NCI-H2171 treated with DMSO at 0.1 percent for 48 hours (cell line): ENCODE results near the gene CTNND2.
"Not testable (repeated sequence)": the region's sequence is repeated elsewhere in the genome, so short reads cannot be mapped to it uniquely, and the experiment has no call there.

ENCODE experiments used
- DNase-seq: peaks from one replicate; lab custom pipeline; 2025; lab: John Stamatoyannopoulos, UW

The CTNND2 gene

DNA sequence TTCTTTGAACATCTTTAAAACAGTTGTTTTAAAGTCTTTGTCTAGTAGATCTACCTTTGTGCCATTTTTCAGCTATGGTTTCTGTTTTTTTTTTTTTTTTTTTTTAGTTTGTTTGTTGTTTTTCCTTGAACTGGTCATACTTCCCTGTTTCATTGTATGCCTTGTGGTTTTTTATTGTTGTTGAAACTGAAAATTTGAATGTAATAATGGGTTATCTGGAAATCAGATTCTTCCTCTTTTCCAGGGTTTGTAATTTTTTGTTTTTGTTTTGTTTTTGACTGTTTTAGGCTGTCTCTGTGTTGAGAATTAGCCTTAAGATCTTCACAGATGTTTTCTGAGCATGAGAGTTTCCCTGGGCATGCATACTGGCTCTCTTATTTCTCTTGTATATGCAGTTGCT, 873.6 kb downstream of the CTNND2 start:
- DNase-seq, result no peak

DNA sequence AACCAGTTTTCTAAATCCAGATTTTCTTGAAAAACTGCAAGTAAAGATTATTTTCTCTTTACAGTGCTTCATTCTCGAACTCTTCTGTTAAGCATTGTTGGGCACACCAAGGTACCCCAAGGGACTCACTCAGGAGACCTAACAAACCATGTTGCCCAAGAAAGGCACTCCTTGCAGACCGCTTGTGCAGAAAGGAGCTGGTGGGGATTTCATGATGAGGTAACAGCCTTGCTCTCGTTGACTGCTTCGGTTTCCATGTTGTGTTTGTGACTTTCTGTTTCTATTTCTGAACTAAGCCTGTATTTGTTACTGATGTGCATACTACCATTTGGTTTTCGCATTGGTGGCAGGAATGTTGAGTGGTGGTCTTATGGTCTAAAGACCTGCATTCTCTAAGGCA, 876.6 kb downstream of the CTNND2 start:
- DNase-seq, result no peak

DNA sequence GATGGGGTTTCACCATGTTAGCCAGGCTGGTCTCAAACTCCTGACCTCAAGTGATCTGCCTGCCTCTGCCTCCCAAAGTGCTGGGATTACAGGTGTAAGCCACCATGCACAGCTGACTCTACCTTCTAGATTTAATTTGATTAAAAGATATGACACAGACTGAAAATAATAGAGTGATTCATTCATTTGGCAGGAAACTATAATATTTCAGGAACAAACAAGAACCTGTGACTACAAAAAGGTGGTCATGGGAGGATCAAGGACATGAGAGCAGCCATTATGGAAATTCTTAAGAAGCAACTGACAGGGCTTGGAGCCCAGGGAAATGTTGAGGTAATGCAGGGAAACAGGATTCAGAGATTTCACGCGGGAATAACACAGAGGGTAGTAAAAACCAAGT, 877.7 kb downstream of the CTNND2 start:
- DNase-seq, result no peak

DNA sequence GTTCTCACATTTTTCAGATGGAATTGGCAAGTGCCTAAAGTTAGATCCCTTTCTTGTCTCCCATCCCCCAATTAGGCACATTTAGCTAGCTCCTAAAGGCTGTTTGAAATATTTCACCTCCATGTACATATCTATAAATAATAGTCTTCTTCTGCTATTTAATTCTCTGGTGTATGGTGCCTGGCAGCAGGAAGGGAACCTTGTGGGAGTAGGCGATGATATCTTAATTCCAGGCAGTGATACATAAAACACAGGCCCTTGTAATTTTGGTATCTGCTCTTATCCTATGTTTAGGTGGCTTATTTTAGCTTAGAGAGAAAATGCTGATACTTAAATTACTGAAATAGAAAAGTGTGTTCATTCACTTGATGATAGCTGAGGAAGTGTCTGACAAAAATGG, 880.3 kb downstream of the CTNND2 start:
- DNase-seq, result no peak

DNA sequence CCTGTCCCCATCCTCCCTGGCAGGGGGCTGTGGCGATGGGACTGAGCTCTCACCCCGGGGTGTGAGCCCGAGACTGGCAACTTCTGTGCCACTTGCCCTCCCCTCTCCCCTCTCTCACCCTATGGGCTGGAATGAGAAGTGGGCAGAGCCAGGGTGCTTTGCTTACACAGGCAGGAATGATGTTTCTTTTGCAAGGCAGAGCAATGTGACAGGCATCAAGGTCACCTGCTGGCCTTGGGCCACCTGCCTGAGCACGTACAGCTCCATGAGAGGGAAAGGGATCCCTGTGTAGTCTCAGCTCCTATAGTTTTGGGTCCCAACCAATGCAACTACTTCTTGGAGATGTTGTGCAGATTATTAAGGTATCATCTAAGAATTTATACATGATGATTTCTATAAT, 890.5 kb downstream of the CTNND2 start:
- no peak for DNase-seq

DNA sequence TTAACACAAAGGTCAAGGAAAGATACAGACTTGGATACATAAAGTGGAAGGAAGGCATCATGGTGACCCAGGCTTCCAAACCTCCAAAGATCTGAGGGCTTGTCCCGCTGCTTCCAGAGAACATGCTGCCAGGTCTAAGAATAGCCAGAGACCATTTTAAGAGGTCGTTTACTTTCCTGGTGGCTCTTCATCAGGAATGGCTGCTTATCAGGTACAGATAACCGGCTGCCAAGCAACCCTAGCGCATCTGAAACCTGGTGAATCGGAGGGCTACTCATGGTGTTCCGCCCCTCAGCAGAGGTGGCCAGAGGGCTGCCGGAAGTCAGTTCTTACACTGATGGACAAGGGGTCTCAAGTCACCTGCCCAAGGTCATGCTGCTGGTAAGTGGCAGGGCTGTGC, 892.0 kb downstream of the CTNND2 start:
- no peak for DNase-seq

DNA sequence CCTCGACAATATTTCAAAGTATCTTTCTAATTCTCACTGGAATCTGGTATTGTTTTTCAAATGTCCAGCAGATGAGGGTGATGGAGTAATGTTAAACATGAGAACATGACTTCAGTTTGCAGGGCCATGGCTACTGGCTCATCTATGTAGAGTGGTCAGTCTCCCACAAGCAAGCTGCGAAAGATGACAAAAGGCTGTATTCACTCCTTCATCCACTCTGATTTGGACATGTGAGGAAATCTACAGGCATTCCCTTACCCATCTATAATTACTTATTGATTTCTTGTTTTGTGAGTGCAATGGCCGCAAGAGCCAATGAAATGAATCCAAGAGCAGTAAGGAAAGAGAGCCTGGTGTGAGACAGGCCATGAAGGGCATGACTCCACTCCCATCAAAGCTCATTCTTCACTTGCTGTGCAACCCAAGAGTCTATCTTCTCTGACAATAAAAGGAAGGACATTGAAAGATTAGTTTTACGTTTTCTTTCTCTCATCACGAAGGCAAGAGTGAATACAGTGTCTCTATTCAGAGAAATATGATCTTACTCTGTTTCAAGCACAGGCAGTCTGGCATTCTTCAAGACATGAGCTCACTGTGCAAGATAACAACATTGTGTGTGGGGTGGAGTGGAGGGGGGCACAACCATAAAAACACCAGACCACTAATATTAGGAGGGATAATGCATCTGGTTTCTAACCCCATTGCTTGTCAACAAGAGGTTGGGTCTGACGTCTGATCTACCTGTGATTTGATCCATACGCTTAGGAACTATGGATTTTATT, 893.6 kb downstream of the CTNND2 start:
- no peak for DNase-seq

DNA sequence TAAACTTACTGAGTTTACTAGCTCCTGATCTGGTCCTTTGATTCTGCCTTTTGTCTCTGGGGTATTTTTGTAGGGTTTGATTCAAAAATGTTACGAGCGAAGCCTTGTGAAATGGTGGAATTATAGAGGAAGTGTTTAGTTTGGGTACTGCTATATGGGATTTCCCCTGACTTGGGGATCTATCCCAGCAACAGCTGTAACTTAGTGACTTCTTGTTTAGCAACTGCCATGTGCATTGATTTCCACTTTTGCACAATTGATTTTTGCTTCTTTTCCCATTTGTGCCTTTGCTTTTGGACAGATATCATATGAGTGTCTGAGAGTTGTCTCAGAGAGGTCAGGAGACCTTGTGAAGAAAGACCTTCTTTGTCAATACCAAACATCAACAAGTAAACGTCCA, 894.7 kb downstream of the CTNND2 start:
- DNase-seq, result no peak

DNA sequence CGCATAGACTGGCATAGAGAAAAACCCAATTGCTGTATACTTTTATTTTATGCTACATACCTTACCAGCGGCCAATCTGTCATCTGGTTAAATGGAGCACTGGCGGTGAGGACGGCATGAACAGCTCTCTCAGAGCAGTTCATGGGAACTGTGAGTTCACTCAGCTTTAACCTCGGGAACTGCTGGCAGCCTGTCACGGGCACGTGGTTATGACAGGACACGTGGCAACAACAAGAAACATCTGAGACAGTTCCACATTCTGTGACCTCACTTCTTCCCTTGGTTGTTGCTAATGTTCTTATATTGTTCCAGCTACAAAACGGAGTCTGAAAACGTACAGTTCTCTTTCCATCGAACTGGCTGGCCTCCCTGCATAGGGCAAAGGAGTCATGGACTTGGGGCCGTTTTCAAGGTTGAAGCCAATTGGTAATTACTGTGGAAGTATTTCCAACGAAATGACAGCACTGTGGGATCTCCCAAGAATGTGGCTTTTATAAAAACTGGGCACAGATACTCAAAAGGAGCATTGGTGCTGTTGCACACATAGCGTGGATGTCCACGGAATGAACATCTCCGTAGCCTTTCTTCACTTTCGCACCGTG, 896.9 kb downstream of the CTNND2 start:
- no peak for DNase-seq

DNA sequence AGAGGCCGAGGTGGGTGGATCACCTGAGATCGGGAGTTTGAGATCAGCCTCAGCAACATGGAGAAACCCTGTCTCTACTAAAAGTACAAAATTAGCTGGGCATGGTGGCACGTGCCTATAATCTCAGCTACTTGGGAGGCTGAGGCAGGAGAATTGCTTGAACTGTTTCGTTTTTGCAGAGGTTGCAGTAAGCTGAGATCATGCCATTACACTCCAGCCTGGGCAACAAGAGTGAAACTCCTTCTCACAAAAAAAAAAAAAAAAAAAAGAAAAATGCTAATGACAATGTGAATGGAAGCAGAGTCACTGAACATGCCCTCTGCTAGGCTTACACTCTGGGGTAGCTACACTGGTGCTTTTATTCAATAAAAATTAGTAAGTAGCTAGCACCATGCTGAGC, 899.7 kb downstream of the CTNND2 start:
- not testable (repeated sequence) for DNase-seq

DNA sequence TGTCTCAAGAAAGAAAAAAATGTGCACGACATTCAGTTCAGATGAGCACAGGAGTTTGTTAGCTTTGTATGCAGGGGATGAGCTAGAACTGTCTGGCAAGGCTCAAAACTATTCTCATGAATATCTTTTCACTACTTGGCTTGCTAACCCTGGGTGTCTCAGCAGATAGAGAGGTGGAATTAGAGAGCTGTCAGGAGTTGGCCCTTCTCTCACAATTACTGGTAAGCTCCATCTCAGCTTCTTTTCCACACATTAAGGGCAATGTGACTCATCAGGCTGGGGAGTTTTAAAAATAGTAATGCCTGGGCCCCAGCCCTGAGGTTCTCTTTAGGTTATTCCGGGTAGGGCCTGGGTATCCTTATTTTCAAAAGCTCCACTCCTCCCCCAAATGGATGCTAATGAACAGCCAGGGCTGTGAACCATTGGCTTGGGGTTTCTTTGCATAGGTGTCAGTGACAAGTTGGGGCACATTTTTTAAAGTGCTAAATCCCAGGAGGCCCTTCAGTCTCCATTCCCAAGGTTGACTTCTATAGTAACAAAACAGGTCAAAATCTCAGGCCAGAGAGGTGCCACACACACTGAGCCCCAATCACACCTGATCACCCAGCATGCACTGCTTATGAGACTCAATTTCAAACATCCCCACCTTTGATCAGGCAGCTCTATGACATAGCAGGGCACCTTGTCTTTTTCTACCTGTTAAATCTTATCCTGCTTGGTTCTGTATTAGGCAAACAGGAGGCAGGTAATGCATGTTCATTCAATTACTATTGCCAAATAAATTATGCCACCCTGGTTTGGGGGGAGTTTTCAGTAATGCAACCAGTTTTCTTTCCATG, 903.5 kb downstream of the CTNND2 start:
- DNase-seq, result no peak

DNA sequence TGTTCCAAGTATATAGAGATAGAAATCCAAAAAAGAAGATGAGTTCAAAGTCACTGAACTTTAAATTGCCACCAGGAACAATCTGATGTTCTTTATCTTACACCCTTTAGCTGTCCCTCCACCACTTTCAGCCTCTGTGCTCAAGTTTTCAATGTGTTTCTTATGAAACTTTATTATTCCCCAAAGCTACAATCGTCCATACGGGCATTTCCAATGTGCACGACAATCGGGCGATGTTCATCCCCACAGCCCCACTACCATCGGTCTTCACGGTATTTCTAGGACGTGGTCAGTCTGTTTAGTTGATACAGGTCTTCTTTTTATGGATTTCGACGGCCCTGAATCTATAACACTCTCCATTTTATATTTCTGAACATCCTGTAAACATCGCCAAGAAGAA, 904.5 kb downstream of the CTNND2 start:
- DNase-seq, result no peak

DNA sequence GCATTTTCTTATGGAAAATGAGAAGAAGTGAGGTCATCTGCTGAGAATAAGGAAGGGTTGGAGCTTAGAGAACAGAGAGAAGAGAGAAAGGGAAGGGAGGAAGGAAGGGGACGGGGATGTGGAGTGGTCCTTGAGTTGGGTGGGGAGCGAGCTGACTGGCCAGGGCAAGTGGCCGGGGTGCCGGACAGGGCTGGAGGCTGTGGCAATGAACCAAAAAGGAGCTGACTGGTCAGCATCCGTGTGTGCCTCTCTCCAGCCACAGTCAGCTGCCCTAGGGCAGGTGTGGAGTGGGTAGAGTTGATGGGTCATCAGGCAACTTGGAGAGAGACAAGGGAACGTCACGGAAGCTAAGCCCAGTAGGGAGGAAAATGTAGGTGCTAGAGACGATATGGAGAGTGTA, 908.4 kb downstream of the CTNND2 start:
- no peak for DNase-seq

DNA sequence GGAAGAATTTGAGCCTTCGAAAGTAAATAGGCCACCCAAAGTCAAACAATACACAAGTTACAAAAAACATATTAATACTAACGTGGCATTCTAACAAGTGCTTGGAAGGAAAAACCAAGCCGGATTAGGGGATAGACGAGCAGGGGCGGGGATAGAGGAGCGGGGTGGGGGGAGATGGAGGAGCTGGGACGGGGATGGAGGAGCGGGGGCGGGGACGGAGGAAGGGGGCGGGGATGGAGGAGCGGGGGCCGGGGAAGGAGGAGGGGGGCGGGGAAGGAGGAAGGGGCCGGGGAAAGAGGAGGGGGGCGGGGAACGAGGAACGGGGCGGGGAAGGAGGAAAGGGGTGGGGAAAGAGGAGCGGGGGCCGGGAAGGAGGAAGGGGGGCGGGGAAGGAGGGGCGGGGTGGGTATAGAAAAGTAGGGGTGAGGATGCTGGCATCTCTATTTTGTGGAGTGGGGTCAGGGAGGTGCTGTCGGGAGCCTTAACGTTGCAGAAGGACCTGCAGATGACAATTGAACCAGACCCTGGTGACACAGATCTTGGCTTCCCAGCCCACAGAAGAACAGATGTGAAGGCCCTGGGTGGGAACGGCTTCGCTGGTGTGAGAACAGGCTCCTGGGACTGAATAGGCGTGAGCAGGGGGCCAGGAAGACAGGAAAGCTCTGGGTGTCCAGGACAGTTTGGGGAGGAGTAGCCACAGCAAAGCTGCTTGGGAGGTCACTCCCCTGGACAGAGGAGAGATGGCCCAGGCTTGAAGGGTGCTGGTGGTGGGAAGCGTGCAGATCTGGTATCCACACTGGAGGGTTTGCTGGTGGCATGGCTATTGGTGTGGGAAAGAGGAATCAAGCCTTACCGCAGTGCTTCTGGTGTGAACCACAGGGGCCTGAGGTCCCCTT, 909.9 kb downstream of the CTNND2 start:
- DNase-seq, result no peak

DNA sequence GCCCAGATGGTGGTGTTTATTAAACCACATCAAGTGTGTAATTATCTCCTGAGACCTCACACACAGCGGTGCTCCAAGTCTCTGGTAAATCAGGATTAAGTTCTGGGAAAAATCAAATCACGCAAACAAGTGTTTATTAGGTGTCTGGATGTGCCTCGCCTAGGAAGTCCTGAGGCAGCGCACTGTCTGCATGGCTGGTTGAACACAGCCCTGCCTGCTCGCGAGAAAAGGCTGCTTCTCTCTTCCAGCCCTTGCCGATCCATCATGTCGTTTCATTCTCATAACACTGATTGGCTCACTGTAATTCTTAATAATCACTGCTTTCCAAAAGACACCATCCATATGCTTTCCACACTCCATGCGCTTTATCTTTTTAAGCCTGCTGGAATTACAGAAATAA, 913.6 kb downstream of the CTNND2 start:
- DNase-seq, result peak; percentile 41

DNA sequence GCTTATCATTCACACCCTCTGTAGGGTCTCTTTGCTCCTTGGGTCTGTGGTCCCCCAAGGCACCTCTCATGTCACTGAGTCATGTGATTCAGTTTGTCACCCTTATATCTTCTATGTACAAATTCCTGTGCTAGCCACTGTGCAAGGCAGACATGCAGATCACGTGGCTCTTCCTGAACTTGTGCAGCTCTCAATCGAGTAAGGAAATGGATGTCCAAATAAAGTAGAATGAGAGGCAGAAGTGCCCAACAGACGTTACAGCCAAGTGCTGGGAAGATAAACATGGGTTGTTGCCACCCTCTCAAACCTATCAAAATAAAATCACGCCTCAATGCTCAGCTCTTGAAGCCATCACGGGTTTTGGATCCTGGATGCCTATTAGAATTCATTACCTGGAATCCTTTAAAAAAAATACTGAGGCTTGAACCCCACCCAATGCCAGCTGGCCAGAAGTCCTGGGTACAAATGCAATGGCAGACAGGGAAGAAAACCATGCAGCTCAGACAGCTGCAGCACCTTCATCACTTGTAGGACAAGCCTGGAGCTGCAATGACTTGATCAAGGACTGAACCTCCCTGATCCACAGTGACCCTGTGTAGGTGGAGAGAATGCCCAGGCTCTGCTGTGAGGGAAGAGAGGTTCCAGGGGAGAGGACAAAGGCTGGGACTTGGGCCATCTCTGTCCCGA, 914.5 kb downstream of the CTNND2 start:
- DNase-seq, result no peak

DNA sequence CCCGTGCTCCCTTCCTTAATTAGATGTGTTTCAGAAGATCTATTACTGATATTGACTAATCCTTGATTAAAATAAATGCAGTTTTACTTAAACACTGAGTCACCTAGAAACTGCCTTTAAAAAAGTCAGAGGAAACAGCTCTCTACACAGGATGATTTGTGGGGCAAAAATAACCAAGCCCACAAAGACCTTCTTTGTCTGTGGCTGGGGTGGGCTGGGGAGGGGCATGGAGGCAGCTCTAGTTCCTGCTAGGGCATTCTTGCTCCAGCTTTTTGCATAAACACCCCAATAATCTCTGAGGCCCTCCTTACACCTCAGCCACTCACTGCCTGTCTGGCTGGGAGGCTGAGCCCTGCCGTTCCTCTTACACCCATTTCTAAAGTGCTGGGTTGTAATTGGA, 915.6 kb downstream of the CTNND2 start:
- DNase-seq, result no peak

DNA sequence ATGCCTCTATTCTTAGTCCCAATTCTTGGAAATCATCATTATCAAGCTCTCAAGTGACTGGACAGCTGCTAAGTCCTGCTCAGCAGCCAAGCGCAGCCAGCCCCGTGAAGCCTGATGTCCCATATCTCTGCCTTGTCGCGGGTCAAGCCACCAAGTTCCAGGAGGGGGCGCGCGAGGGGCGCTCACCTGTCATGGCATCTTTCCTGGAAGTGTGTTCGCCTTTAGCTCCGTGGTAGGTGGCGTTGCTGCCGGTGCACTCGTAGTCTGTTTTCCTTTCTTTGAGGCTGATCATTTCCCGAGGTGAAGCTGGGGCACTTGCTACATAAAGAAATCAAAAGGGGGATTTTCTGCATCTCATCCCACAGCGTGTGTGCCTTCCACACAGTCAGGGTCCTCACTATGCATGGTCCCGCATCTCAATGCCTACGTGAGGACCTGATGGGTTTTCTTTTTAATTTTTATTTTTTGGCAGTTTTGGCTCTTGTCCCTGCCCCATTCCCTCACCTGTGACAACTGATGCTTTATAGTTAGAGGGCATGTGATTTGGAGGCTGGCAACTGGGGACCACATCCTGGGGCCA, 916.2 kb downstream of the CTNND2 start:
- no peak for DNase-seq

DNA sequence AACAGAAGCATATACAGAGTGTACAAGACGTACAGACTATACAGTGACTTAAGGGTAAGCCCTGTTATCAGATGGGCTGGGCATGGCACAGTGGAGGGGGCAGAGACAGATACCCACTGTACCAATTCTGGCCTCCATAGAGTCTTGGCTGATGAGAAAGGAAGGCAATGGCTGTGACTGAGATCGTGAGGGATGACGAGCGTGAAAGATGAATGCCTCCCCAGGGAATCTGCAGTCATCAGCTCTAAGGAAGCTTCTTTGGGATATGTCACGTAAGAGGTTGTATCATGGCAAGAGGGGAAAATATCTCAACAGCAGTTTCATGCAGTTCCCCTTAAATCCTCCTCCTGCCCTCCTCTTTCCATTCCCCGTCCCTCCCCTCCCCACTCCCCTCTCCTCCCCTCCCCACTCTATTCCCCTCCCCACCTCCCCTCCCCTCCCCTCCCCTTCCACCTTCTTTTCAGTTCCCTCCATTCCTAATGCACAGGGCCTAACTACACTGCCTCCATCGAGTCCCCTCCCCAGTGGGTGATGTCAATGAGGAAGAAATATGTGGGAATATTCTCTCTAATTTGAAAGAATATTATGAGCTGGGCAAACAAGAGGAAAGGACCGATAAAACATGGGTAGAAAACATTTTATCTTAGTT, 916.8 kb downstream of the CTNND2 start:
- DNase-seq, result peak; percentile 38

DNA sequence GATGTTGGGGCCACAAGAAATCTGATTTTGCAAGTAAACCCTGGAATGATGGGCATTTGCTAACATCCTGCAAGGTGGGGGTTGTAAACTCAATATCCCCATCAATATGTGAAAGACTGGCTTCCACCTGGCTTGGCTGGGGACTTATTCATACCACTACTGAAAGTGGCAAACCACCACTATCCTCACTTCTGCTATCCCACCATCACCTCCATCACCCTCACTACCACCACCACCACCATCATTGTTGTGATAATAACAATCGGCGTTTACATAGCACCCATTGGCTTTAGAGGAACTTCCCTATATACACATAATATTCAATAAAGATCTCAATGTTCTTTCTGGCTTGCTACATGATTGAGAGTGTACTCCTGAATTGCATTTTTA, 918.5 kb downstream of the CTNND2 start:
- no peak for DNase-seq
